LNCAP (cell line): ENCODE results near the gene MAP3K9.

Experiments used
- CTCF ChIP-seq: fragments of 450-650 bp; IDR thresholded peaks from 2 replicates; pipeline ENCODE4 v1.5.1; 2017; ENCODE audit warnings: mild to moderate bottlenecking

Gene MAP3K9

GRCh38 chr14:70809225-70810219 lies at the start of gene MAP3K9:
TSS of gene MAP3K9 (minus strand) at chr14:70809513. CDS start at chr14:70809171, 342 bp downstream.
- no peak for TF ChIP-seq CTCF

GRCh38 chr14:70858641-70859040 lies 49.3 kb upstream of the MAP3K9 start:
- no peak for TF ChIP-seq CTCF

GRCh38 chr14:70857496-70857890 lies 48.2 kb upstream of the MAP3K9 start:
- TF ChIP-seq CTCF: no peak

- no peak for TF ChIP-seq CTCF
These were observed 47.7 kb upstream of the MAP3K9 start for GRCh38 chr14:70856851-70857495.

- no peak for TF ChIP-seq CTCF
These were observed 46.2 kb upstream of the MAP3K9 start for GRCh38 chr14:70855486-70855885.

GRCh38 chr14:70847406-70848090 lies 38.2 kb upstream of the MAP3K9 start:
- TF ChIP-seq CTCF: no peak

GRCh38 chr14:70845601-70846000 lies 36.3 kb upstream of the MAP3K9 start:
- TF ChIP-seq CTCF: no peak
